ENCODE data around the gene RERG.

DNA sequence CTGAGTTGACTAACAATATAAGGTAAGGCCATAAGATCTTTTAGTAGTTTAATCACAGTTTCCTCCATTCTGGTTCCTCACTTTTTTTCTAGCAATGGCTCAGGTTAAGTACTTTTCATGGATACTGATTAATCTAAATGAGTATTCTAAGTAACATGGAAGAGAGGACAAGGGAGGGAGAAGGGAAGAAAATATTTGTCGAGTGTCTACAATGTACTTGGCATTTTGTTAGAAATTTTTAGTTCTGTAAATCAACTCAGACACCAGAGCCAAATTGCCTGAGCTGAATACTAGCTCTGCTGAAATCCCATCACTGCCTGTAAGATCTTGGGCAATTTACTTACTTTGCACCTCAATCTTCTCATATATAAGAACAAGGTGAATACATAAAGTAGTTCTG lies 20.2 kb downstream of the RERG start:
- TF ChIP-seq POLR2A (IDR thresholded peaks at IDR 0.05) (no peak), CTCF (IDR thresholded peaks at IDR 0.05) (no peak), POLR2AphosphoS5 (IDR thresholded peaks at IDR 0.05) (no peak), EP300 (IDR thresholded peaks at IDR 0.05) (no peak)
